NAMALWA (cell line): ENCODE results near the gene FASTK.

ENCODE experiments used
- DNase-seq: peaks from one replicate; pipeline ENCODE4 v3.0.0-alpha.2; 2015; ENCODE audit warnings: low spot score

FASTK gene

DNA sequence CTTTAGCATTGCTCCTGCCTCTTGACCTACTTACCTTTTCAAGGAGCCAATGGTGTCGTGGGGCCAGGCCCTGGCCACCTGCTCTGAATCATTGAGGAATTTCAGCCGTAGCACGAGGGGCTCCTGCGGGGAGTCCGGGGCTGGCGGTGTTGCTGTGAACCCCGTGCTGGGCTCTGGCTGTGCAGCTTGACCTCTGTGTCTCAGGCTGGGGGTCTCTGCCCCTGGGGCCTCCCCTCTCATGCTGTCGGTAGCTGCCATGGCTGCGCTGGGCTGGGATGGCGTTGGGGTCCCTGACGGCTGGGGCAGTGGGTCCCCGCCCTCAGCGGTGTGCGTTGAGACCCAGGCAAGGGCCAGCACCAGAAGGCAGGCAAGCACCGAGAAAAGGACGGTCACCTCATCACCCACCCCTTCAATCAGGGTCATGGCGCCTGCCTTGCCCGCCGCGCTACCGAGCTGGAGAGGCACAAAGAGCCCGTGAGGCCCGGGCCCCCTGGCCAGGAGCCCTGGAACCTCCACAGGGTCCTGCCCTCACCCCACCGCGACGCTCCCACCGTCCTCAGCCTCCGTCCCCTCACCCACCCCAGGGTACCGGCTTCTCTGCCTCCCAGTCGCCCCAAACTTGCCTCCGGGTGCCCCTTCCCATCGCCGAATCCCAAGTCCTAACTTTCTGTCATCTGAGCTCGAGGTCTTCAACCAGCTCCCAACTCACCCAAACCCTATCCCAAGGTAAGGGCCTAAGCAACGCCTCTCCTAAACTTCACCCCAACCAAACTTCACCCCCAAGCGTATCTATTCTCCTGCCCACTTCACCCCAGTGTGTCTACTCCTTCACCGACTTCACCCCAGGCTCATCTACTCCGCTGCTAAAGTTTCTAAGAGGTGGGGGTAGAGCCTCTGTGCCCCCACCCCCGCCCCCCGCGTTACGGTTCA, 1.8 kb upstream of the FASTK start:
- no peak for DNase-seq

GRCh38 chr7:151081170-151082101, 827 bp upstream of the FASTK start:
- no peak for DNase-seq

- DNase-seq: peak; percentile 62
Measured at GRCh38 chr7:151080067-151080521, 515 bp downstream of the FASTK start.

DNA sequence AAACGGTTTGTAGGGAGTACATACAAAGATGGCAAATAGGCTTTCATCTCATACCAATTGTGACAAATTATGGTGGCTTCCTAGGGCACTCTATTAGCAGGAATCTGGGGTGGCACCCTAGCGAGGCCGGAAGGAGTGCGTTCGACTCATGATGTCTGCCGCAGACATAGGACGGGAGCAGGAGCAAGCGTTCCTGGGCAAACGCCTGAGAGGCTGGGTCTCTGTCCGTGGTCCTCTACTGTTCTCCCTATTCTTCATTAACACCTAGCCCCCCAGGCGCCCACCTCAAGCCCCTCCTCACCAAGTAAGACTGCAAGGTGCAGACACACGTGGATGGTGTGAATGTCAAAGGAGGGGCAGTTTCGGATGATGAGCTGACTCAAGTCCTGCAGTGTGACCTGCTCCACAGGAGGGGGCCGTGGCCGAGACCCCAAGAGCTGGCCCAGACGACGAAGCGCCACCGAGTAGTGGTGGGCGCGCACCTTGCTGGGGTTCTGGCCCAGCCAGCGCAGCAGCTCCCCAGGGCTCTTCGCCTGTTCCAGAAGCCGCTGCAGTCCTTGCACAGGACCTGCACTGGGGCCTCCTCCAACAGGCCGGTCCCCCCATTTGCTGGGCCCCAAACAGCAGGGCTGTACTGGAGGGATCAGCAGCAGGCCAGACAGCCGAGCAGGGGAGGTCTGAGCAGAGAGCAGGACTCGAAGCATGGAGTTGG, 1.3 kb downstream of the FASTK start:
- no peak for DNase-seq

DNA sequence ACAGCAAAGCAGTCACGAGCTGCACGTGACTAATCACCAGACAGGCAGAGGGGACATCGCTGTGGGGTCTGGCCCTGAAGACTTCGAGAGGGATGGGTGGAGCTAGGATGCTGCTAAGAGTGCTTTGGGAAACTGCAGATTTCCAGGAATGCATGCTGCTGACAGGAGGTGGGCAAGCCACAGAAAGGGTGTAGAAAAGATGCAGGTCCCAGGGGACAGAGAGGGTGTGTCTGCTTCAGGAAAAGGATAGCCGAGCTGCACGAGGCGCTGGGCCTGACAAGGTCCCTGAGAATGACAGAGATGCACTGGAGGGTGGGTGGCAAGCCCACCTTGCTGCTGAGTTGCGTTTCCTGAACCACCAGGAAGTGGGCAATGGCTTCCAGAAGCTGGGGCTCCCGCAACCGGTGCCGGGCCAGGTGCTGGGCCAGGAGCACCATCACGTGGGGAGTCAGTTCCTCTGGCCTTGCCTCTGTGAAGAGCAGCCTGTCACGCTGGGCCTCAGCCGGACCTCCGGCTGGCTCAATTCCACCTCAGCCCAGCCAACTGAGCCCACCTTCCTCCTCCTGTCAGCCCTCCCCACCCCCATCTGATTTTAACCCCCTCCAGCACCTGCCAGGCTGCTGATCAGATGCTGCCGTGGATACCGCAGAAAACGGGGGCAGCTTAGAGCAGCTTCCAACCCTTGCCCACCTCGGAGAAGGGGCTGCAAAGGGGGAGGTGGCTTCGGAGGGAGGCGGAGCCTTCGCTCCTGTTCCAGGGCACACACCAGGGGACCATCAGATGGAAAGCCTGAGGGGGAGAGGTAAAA, 2.2 kb downstream of the FASTK start:
- DNase-seq: no peak

GRCh38 chr7:151077705-151078232, 2.8 kb downstream of the FASTK start:
- DNase-seq: no peak

GRCh38 chr7:151076863-151077704, 3.5 kb downstream of the FASTK start:
- peak; percentile 50 for DNase-seq

- no peak for DNase-seq
Measured at GRCh38 chr7:151075978-151076426, 4.6 kb downstream of the FASTK start.

GRCh38 chr7:151075662-151075971, 5.0 kb downstream of the FASTK start:
- DNase-seq: no peak

- no peak for DNase-seq
Measured at GRCh38 chr7:151074817-151075661, 5.6 kb downstream of the FASTK start.

DNA sequence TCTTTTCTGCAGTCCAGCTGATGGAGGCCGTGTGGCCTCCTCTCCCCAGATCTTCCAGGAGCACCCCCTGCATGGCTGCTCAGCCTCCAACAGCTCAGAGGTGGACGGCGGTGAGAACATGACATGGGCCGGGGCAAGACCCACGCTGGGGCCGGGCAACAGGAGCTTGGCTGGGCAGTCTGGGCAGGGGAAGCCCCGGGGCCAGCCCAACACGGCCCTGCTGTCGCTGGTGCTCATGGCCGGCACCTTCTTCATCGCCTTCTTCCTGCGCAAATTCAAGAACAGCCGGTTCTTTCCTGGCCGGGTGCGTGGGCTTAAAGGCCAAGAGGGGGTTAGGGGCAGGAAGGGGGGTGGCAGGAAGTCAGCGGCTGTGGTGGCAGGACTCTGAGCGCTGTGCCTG, 6.6 kb downstream of the FASTK start:
- DNase-seq: no peak

- no peak for DNase-seq
Measured at GRCh38 chr7:151071032-151071866, 9.4 kb downstream of the FASTK start.

DNA sequence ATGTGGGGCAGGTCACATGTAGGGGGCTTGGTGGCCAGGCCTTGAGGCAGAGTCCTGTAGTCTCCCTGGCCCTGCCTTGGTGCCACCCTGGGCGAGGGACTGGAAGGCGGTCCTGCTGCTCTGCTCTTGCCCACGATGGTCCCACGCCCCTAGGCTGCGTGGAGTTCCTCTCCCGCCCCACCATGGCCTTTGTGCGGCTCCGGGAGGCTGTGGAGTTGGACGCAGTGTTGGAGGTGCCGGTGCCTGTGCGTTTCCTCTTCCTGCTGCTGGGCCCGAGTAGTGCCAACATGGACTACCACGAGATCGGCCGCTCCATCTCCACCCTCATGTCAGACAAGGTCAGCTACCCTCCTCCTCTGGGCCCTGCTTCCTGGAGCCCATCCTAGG, 10.0 kb downstream of the FASTK start:
- DNase-seq: no peak

DNA sequence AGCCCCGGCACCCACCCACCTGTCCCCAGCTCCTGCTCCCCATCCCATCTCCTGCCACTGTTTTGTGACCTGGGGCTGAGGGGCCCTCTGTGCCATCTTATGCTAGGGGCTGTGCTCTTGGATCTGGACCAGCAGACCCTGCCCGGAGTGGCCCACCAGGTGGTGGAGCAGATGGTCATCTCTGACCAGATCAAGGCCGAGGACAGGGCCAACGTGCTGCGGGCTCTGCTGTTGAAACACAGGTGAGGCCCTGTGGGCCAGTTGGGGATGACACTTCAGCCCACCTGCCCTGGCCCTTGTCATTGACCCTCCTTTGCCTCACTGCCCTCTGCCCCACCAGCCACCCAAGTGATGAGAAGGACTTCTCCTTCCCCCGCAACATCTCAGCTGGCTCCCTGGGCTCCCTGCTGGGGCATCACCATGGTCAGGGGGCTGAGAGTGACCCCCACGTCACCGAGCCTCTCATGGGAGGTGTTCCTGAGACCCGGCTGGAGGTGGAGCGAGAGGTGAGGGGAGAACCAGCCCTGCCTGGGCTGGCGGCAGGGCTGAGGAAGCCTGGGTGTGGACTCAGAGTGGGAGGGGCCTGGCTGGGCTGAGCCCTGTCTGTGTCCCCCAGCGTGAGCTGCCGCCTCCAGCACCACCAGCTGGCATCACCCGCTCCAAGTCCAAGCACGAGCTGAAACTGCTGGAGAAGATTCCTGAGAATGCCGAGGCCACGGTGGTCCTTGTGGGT, 10.6 kb downstream of the FASTK start:
- no peak for DNase-seq

DNA sequence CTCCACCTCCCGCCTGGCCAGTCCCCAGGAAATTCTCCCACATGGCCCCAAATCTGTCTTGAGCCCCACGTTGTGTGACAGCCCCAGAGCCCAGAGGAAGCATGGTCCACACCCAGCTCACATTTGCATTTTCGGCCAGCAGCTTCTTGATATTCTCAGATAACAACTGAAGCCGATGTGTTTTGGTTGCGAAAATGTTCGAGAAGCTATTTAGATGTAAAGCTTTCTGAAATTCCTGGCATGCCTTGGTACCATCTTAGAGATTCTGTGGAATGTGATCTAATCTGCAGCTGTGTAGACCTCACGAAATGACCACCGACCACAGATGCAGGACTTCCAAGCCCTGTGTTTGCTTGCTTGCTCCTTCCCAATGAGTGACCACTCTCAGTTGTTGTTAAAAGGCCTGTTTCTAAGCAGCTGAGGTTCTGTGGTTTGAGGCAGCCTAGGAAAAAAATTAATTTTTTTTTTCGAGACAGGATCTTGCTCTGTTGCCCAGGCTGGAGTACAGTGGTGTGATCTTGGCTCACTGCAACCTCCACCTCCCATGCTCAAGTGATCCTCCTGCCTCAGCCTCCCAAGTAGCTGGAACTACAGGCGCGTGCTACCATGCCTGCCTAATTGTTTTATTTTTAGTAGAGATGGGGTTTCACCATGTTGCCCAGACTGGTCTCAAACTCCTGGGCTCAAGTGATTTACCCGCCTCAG, 12.4 kb downstream of the FASTK start:
- DNase-seq: no peak

DNA sequence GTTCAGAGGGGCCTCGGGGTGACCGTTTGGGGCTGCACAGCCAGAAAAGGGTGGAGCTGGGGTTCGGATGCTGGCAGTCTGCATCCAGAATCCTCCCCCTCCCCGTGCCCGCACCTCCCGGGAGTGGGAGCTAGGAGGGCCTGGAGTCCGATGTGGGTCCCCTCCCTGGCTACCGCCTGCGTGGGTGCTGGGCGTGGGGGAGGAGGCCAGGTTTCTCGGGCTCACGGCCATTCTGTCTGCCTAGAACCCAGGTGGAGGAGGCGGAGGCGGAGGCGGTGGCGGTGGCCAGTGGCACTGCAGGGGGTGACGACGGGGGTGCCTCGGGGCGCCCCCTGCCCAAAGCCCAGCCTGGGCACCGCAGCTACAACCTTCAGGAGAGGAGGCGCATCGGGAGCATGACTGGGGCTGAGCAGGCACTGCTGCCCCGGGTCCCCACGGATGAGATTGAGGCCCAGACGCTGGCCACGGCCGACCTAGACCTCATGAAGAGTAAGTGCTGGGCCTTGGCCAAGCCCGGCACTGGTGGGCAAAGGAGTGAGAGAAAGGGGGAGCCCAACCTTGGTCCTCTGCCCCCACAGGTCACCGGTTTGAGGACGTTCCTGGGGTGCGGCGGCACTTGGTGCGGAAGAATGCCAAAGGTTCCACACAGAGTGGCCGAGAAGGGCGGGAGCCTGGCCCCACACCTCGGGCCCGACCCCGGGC, 14.2 kb downstream of the FASTK start:
- no peak for DNase-seq
